Measurements from ENCODE around the gene PRKN. TPM values are rescaled to one million over a fixed set of nuclear protein-coding genes. Genes with fewer than 3 reads are reported as not detected.

PRKN gene
- total and polyA plus RNA-seq, 5 donors from 2014 or later = 0.24 to 3.7 (median 2.5) TPM

DNA sequence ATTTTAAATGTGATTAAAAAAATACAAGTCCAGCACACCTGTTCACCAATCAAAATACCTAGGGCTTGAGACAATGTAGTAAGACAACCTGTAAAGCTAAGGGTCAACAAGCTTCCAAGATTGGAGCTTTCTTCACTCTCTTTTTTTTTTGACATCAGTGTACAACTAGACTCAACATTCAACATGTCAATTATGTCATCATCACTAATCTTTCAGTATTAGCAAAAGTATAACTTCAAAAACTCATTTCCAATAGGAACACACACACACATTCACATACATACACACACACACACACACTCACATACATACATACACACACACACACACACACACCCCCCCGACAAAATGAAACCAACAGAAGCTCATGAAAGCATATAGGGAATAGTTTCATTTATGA, 26.0 kb downstream of the PRKN start:
- H3K27me3 Mint-ChIP-seq = peaks cover 4% of the 10 kb centered on the region
- no peak overlapping the region for H3K4me3 Mint-ChIP-seq
- no peaks in the 10 kb centered on the region for H3K36me3 Mint-ChIP-seq
- Histone ChIP-seq H3K9me3 (ENCODE audit: control insufficient read depth in 2 of 2, low read length in 2 of 2) (no peaks in the 10 kb centered on the region), H3K4me3 (ENCODE audit: low read depth, low read length) (no peak overlapping the region), H3K4me1 (ENCODE audit: control insufficient read depth, insufficient read depth, low read length, poor library complexity, severe bottlenecking) (no peaks in the 10 kb centered on the region), H3K27me3 (ENCODE audit: control insufficient read depth, insufficient read depth, low read length) (no peaks in the 10 kb centered on the region), H3K36me3 (ENCODE audit: control insufficient read depth, insufficient read depth, low read length) (no peaks in the 10 kb centered on the region), H3K27ac (ENCODE audit: insufficient read depth, low read length, poor library complexity, severe bottlenecking) (no peak overlapping the region)
- H3K27ac Mint-ChIP-seq = no peak overlapping the region
- H3K9me3 Mint-ChIP-seq = no peaks in the 10 kb centered on the region
- ATAC-seq (ENCODE audit: low read depth in 2 of 2) (no peak), DNase-seq (no peak)
- peaks cover 0 to 2% (median under 1%) of the 10 kb centered on the region in 4 donors for H3K4me1 Mint-ChIP-seq

DNA sequence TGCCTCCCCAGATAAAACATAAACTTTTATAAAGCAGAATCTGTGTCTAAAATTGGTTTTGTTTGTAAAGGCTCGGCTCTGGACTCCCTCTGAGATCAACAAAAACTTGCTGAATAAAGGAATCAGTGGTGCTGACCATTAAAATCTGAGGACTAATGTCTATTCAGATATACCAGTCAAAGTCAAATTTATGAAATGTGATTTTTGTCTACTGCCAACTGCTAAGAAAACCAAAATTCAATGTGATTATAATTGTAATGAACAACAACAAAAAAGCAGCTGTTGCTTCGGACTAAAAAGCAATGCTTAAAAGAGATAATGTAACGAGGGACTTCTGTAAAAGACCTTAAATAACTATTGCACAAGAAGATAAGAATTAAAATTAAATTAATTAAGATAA, 26.6 kb downstream of the PRKN start:
- H3K27me3 Mint-ChIP-seq = peaks cover 4% of the 10 kb centered on the region
- Histone ChIP-seq H3K36me3 (ENCODE audit: control insufficient read depth, insufficient read depth, low read length) (no peaks in the 10 kb centered on the region), H3K27ac (ENCODE audit: insufficient read depth, low read length, poor library complexity, severe bottlenecking) (no peak overlapping the region), H3K4me3 (ENCODE audit: low read depth, low read length) (no peak overlapping the region), H3K9me3 (ENCODE audit: control insufficient read depth in 2 of 2, low read length in 2 of 2) (no peaks in the 10 kb centered on the region), H3K4me1 (ENCODE audit: control insufficient read depth, insufficient read depth, low read length, poor library complexity, severe bottlenecking) (no peaks in the 10 kb centered on the region), H3K27me3 (ENCODE audit: control insufficient read depth, insufficient read depth, low read length) (no peaks in the 10 kb centered on the region)
- no peak for DNase-seq
- no peaks in the 10 kb centered on the region for H3K9me3 Mint-ChIP-seq
- H3K36me3 Mint-ChIP-seq = no peaks in the 10 kb centered on the region
- H3K4me1 Mint-ChIP-seq = peaks cover 0 to 2% (median 0%) of the 10 kb centered on the region in 4 donors
- H3K27ac Mint-ChIP-seq = no peak overlapping the region
- no peak overlapping the region for H3K4me3 Mint-ChIP-seq
- no peak for ATAC-seq (ENCODE audit: low read depth in 2 of 2)

DNA sequence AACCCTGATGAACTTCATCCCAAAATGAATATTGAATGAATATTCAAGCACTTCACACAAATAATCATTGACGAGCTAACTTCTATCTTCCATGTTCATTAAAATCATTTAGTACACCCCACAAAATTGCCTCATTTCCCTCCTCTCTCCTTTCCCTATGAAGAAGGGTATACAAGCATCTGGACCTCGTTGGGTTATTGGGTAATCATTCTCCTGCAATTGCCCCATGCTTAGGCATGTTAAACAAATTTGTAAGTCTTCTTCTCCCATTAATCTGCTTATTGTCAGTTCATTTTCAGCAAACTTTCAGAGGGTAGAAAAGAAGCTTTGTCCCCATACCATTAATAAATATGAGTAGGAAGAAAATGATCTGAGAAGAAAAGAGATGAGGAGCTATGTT, 27.6 kb downstream of the PRKN start:
- no peaks in the 10 kb centered on the region for H3K27me3 ChIP-seq (ENCODE audit: control insufficient read depth, insufficient read depth, low read length)
- no peaks in the 10 kb centered on the region for H3K9me3 ChIP-seq (ENCODE audit: control insufficient read depth in 2 of 2, low read length in 2 of 2)
- Mint-ChIP-seq H3K4me3 (no peak overlapping the region), H3K27ac (no peak overlapping the region), H3K4me1 (peaks cover 0 to 4% (median 0%) of the 10 kb centered on the region in 4 donors), H3K9me3 (no peaks in the 10 kb centered on the region), H3K27me3 (peaks cover 4% of the 10 kb centered on the region), H3K36me3 (no peaks in the 10 kb centered on the region)
- no peaks in the 10 kb centered on the region for H3K4me1 ChIP-seq (ENCODE audit: control insufficient read depth, insufficient read depth, low read length, poor library complexity, severe bottlenecking)
- ATAC-seq (ENCODE audit: low read depth in 2 of 2) = no peak
- H3K27ac ChIP-seq (ENCODE audit: insufficient read depth, low read length, poor library complexity, severe bottlenecking) = no peak overlapping the region
- H3K36me3 ChIP-seq (ENCODE audit: control insufficient read depth, insufficient read depth, low read length) = no peaks in the 10 kb centered on the region
- DNase-seq = no peak
- no peak overlapping the region for H3K4me3 ChIP-seq (ENCODE audit: low read depth, low read length)

DNA sequence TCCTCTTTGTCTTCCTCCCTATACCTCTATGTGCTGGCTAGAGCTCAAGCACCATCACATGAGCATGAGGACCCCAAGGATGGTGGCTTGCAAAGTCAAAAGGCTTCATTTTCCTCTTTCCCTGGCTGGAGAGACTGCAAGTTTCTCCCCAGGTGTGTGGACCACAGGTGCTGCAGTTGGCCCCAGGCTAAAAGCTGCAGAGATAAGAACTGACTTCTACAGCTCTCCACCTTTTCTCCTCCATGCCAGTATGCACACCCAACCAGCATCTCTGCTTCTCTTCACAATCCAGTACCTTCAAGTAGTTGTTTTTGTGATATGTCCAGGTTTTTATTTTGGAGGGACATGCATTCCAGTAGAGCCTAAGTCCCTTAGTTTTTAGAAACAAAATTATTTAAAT, 29.1 kb downstream of the PRKN start:
- Mint-ChIP-seq H3K27ac (no peak overlapping the region), H3K27me3 (peaks cover 4% of the 10 kb centered on the region), H3K4me1 (peaks cover 0 to 4% (median 0%) of the 10 kb centered on the region in 4 donors), H3K4me3 (no peak overlapping the region), H3K36me3 (no peaks in the 10 kb centered on the region), H3K9me3 (peaks cover 0 to 1% (median 0%) of the 10 kb centered on the region in 7 donors)
- H3K27ac ChIP-seq (ENCODE audit: insufficient read depth, low read length, poor library complexity, severe bottlenecking) = no peak overlapping the region
- H3K4me3 ChIP-seq (ENCODE audit: low read depth, low read length) = no peak overlapping the region
- no peaks in the 10 kb centered on the region for H3K4me1 ChIP-seq (ENCODE audit: control insufficient read depth, insufficient read depth, low read length, poor library complexity, severe bottlenecking)
- H3K9me3 ChIP-seq (ENCODE audit: control insufficient read depth in 2 of 2, low read length in 2 of 2) = no peaks in the 10 kb centered on the region
- ATAC-seq (ENCODE audit: low read depth in 2 of 2) (no peak), DNase-seq (no peak)
- no peaks in the 10 kb centered on the region for H3K27me3 ChIP-seq (ENCODE audit: control insufficient read depth, insufficient read depth, low read length)
- no peaks in the 10 kb centered on the region for H3K36me3 ChIP-seq (ENCODE audit: control insufficient read depth, insufficient read depth, low read length)

DNA sequence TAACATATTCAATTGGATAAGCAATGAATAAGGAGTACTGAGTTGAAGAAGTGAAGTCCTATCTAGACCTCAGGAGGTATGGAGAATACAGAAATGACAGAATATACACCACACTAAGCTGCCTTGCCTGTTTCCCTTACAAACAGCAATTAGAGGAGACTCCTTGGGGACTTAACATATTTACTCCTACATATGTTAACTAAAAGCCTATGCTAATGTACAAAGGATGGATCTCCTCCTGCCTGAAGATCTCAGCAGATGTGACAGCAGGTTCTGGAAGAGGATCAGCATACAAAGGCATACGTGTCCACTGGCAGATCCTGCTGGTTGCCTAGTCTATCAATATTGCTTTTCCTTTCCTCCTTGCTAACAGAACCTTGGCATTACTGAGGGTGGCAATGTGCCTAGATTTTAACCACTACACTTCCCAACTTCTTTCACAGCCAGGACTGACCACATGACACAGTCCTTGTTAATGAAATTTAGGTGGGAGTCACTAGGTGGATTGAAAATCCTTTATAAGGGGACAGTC, 29.6 kb downstream of the PRKN start:
- H3K4me3 Mint-ChIP-seq = no peak overlapping the region
- ATAC-seq (ENCODE audit: low read depth in 2 of 2) = no peak
- no peaks in the 10 kb centered on the region for H3K36me3 Mint-ChIP-seq
- Histone ChIP-seq H3K27me3 (ENCODE audit: control insufficient read depth, insufficient read depth, low read length) (no peaks in the 10 kb centered on the region), H3K9me3 (ENCODE audit: control insufficient read depth in 2 of 2, low read length in 2 of 2) (no peaks in the 10 kb centered on the region), H3K4me3 (ENCODE audit: low read depth, low read length) (no peak overlapping the region), H3K27ac (ENCODE audit: insufficient read depth, low read length, poor library complexity, severe bottlenecking) (no peak overlapping the region), H3K4me1 (ENCODE audit: control insufficient read depth, insufficient read depth, low read length, poor library complexity, severe bottlenecking) (no peaks in the 10 kb centered on the region), H3K36me3 (ENCODE audit: control insufficient read depth, insufficient read depth, low read length) (no peaks in the 10 kb centered on the region)
- no peak for DNase-seq
- H3K4me1 Mint-ChIP-seq = peaks cover 0 to 4% (median 0%) of the 10 kb centered on the region in 4 donors
- H3K9me3 Mint-ChIP-seq = peaks cover 0 to 1% (median 0%) of the 10 kb centered on the region in 7 donors
- peaks cover 4% of the 10 kb centered on the region for H3K27me3 Mint-ChIP-seq
- no peak overlapping the region for H3K27ac Mint-ChIP-seq

DNA sequence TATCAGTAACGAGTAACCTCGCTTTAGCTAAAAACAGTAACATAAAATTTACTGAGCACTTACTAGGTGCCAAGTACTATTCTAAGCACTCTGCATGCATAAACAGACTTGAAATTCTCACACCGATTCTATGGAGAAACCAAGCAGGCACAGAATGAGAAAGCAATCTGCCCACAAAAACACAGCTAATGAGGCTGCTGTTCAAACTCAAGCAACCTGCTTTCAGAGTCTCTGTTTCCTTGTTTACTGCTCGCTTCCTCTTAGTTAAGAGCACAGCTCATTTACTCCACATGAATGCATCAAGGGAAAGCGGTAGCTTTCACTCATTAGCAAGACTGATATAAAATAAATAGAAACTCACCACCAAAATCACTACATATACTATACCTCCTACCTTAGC, 37.4 kb downstream of the PRKN start:
- no peak overlapping the region for H3K4me3 Mint-ChIP-seq

DNA sequence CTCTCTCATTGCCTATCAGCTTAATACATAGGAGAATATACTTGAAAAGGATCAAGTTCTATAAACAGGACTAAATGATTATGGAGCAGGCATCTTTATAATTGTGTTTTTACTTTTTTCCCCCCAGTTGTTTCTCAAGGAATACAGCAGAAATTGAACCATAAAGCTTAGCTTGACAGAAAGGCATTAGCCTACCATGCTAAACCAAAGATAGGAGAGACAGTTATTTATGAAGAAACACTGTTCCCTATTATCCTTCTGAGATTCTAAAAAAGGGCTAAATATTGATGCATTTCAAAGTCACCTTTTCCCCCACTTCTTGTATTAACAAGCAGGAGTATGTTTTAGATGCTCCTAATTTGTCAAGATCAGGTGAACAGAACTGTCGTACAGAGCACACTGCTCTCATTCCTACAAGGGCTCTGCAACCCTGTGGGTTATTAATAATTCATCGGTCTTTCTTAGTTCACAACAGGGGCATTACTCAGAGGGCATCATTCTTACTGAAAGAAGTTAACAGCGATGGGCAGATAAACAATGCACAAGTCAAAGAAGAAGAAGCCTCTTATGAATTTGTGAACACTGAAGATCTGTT, 38.7 kb downstream of the PRKN start:
- Histone ChIP-seq H3K4me3 (ENCODE audit: low read depth, low read length) (no peak overlapping the region), H3K27ac (ENCODE audit: insufficient read depth, low read length, poor library complexity, severe bottlenecking) (no peak overlapping the region), H3K27me3 (ENCODE audit: control insufficient read depth, insufficient read depth, low read length) (no peaks in the 10 kb centered on the region), H3K9me3 (ENCODE audit: control insufficient read depth in 2 of 2, low read length in 2 of 2) (no peaks in the 10 kb centered on the region), H3K36me3 (ENCODE audit: control insufficient read depth, insufficient read depth, low read length) (no peaks in the 10 kb centered on the region), H3K4me1 (ENCODE audit: control insufficient read depth, insufficient read depth, low read length, poor library complexity, severe bottlenecking) (no peaks in the 10 kb centered on the region)
- H3K27me3 Mint-ChIP-seq = no peaks in the 10 kb centered on the region
- peaks cover 0 to 6% (median 0%) of the 10 kb centered on the region in 4 donors for H3K4me1 Mint-ChIP-seq
- no peak overlapping the region for H3K27ac Mint-ChIP-seq
- H3K9me3 Mint-ChIP-seq = peaks cover 0 to 2% (median 0%) of the 10 kb centered on the region in 7 donors
- no peaks in the 10 kb centered on the region for H3K36me3 Mint-ChIP-seq
- DNase-seq (no peak), ATAC-seq (ENCODE audit: low read depth in 2 of 2) (no peak)
- no peak overlapping the region for H3K4me3 Mint-ChIP-seq

More for the DNA sequence above, 37.4 kb downstream of the PRKN start:
- DNase-seq = no peak
- no peaks in the 10 kb centered on the region for H3K27me3 Mint-ChIP-seq
- ATAC-seq (ENCODE audit: low read depth in 2 of 2) = no peak
- no peaks in the 10 kb centered on the region for H3K4me1 ChIP-seq (ENCODE audit: control insufficient read depth, insufficient read depth, low read length, poor library complexity, severe bottlenecking)
- peaks cover 0 to 6% (median 0%) of the 10 kb centered on the region in 4 donors for H3K4me1 Mint-ChIP-seq
- peaks cover 0 to 2% (median 0%) of the 10 kb centered on the region in 7 donors for H3K9me3 Mint-ChIP-seq
- H3K4me3 ChIP-seq (ENCODE audit: low read depth, low read length) = no peak overlapping the region
- no peaks in the 10 kb centered on the region for H3K36me3 Mint-ChIP-seq
- no peak overlapping the region for H3K27ac ChIP-seq (ENCODE audit: insufficient read depth, low read length, poor library complexity, severe bottlenecking)
- no peaks in the 10 kb centered on the region for H3K36me3 ChIP-seq (ENCODE audit: control insufficient read depth, insufficient read depth, low read length)
- no peaks in the 10 kb centered on the region for H3K9me3 ChIP-seq (ENCODE audit: control insufficient read depth in 2 of 2, low read length in 2 of 2)
- H3K27me3 ChIP-seq (ENCODE audit: control insufficient read depth, insufficient read depth, low read length) = no peaks in the 10 kb centered on the region
- H3K27ac Mint-ChIP-seq = no peak overlapping the region

DNA sequence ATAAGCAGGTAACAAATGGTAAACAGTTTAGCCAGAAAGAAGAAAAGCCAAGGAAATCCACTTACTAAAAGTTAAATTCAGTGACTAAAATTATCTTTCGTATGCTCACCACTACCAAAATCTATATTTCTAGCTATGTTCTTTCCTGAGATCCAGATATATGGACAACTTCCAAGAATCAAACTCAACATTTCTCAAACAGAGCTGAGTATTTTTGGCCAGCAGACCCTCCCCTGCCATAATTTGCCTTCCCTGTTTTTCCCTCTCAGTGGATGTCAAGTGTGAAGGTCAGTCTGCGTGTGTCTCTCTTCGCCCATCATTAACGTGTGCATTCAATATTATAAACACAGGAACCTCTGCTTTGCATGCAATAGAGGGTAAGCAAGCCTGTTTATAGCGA, 42.0 kb downstream of the PRKN start:
- Mint-ChIP-seq H3K27me3 (no peaks in the 10 kb centered on the region), H3K4me3 (no peak overlapping the region), H3K36me3 (no peaks in the 10 kb centered on the region), H3K4me1 (peaks cover 0 to 6% (median 0%) of the 10 kb centered on the region in 4 donors), H3K27ac (no peak overlapping the region), H3K9me3 (peaks cover 0 to 5% (median 2%) of the 10 kb centered on the region in 7 donors)
- Histone ChIP-seq H3K4me3 (ENCODE audit: low read depth, low read length) (no peak overlapping the region), H3K27ac (ENCODE audit: insufficient read depth, low read length, poor library complexity, severe bottlenecking) (no peak overlapping the region), H3K4me1 (ENCODE audit: control insufficient read depth, insufficient read depth, low read length, poor library complexity, severe bottlenecking) (no peaks in the 10 kb centered on the region), H3K27me3 (ENCODE audit: control insufficient read depth, insufficient read depth, low read length) (no peaks in the 10 kb centered on the region), H3K9me3 (ENCODE audit: control insufficient read depth in 2 of 2, low read length in 2 of 2) (no peaks in the 10 kb centered on the region), H3K36me3 (ENCODE audit: control insufficient read depth, insufficient read depth, low read length) (no peaks in the 10 kb centered on the region)
- no peak for ATAC-seq (ENCODE audit: low read depth in 2 of 2)
- no peak for DNase-seq
